ENCODE measurements around the gene SSU72. TPM values are rescaled to one million over a fixed set of nuclear protein-coding genes. Genes with fewer than 3 reads are reported as not detected.
"Not testable (repeated sequence)": the region's sequence is repeated elsewhere in the genome, so short reads cannot be mapped to it uniquely, and the experiment has no call there.

The SSU72 gene
- total RNA-seq, 1 experiment from 2014 or later, result 179 TPM

GRCh38 chr1:1507305-1507704 lies 67.4 kb downstream of the SSU72 start:
- Histone ChIP-seq H3K79me2 (ENCODE audit: insufficient read depth, low read length) (no peaks in the 10 kb centered on the region), H2BK120ac (ENCODE audit: low read depth, low read length, poor library complexity, severe bottlenecking) (no peak overlapping the region), H3K9me3 (ENCODE audit: control insufficient read depth, low read depth, low read length) (no peaks in the 10 kb centered on the region), H3K56ac (ENCODE audit: insufficient read length, low read depth, low read length) (no peak overlapping the region), H2BK15ac (ENCODE audit: low read depth, low read length) (no peak overlapping the region), H3K9ac (ENCODE audit: extremely low read depth, insufficient read length, low read length) (no peak overlapping the region), H2AFZ (ENCODE audit: low read length) (no peak overlapping the region), H4K20me1 (ENCODE audit: control insufficient read depth, insufficient read depth, insufficient read length) (no peaks in the 10 kb centered on the region), H3K27me3 (ENCODE audit: insufficient read depth, low read length) (no peaks in the 10 kb centered on the region), H3K18ac (ENCODE audit: insufficient read length, low read depth, low read length) (no peak overlapping the region), H3K4ac (ENCODE audit: low read depth, low read length) (no peak overlapping the region), H3K79me1 (ENCODE audit: insufficient read depth, low read depth, low read length, poor library complexity, severe bottlenecking) (no peaks in the 10 kb centered on the region), H4K91ac (ENCODE audit: insufficient read length, low read depth, low read length) (no peak overlapping the region), H3K4me2 (ENCODE audit: insufficient read depth, insufficient read length, low read length) (no peak overlapping the region), H2AK5ac (ENCODE audit: insufficient read length, low read length) (no peak overlapping the region), H4K5ac (ENCODE audit: insufficient read length, low read depth, low read length) (no peak overlapping the region), H3T11ph (ENCODE audit: low read length) (no peak overlapping the region), H4K8ac (replicated peaks; ENCODE audit: insufficient read length, low read depth, low read length) (no peak overlapping the region), H3K4me1 (ENCODE audit: insufficient read depth, low read length) (no peaks in the 10 kb centered on the region), H2BK12ac (ENCODE audit: insufficient read length, low read depth, low read length) (no peak overlapping the region), H2BK5ac (ENCODE audit: insufficient read length, low read length) (no peak overlapping the region), H3K23ac (ENCODE audit: insufficient read length, low read depth, low read length) (no peak overlapping the region), H3K23me2 (ENCODE audit: insufficient read length, low read depth, low read length, poor library complexity, severe bottlenecking) (no peaks in the 10 kb centered on the region), H3K14ac (ENCODE audit: insufficient read depth, low read length) (no peak overlapping the region), H2BK20ac (ENCODE audit: low read depth, low read length, poor library complexity, severe bottlenecking) (no peak overlapping the region), H3K27ac (ENCODE audit: insufficient read length, low read depth, low read length) (no peak overlapping the region)
- peaks cover 12 to 17% of the 10 kb centered on the region in 2 experiments for H3K4me1 Mint-ChIP-seq
- no peak for TF ChIP-seq CTCF (conservative IDR thresholded peaks at IDR 0.05)
- no peak overlapping the region for H3K4me3 Mint-ChIP-seq
- no peaks in the 10 kb centered on the region for H3K27me3 Mint-ChIP-seq (ENCODE audit: low read depth)
- WGBS (ENCODE audit: extremely low coverage, insufficient read length, low lambda C conversion rate), result no CpG with 5 or more reads among the region's 4 CpGs
- DNase-seq, result no peak
- no peaks in the 10 kb centered on the region for H3K36me3 Mint-ChIP-seq (ENCODE audit: insufficient read depth in 1 of 3, low read depth in 3 of 3)
- no peak overlapping the region for H3K27ac Mint-ChIP-seq
- no peaks in the 10 kb centered on the region; a peak in 1 of 5 replicates for H3K9me3 Mint-ChIP-seq

- H3K9me3 Mint-ChIP-seq; H2BK15ac ChIP-seq (ENCODE audit: low read depth, low read length); H2BK20ac ChIP-seq (ENCODE audit: low read depth, low read length, poor library complexity, severe bottlenecking); H3K9me3 ChIP-seq (ENCODE audit: control insufficient read depth, low read depth, low read length); H3T11ph ChIP-seq (ENCODE audit: low read length); H4K8ac ChIP-seq (replicated peaks; ENCODE audit: insufficient read length, low read depth, low read length); H3K4me2 ChIP-seq (ENCODE audit: insufficient read depth, insufficient read length, low read length); H3K23me2 ChIP-seq (ENCODE audit: insufficient read length, low read depth, low read length, poor library complexity, severe bottlenecking); H3K9ac ChIP-seq (ENCODE audit: extremely low read depth, insufficient read length, low read length); H2AFZ ChIP-seq (ENCODE audit: low read length); H2BK120ac ChIP-seq (ENCODE audit: low read depth, low read length, poor library complexity, severe bottlenecking); H2AK5ac ChIP-seq (ENCODE audit: insufficient read length, low read length); H3K23ac ChIP-seq (ENCODE audit: insufficient read length, low read depth, low read length); H4K5ac ChIP-seq (ENCODE audit: insufficient read length, low read depth, low read length); H3K56ac ChIP-seq (ENCODE audit: insufficient read length, low read depth, low read length); H3K27me3 ChIP-seq (ENCODE audit: insufficient read depth, low read length); H3K36me3 Mint-ChIP-seq (ENCODE audit: insufficient read depth in 1 of 3, low read depth in 3 of 3); H3K4me1 ChIP-seq (ENCODE audit: insufficient read depth, low read length); H3K27ac ChIP-seq (ENCODE audit: insufficient read length, low read depth, low read length); H4K91ac ChIP-seq (ENCODE audit: insufficient read length, low read depth, low read length); H3K18ac ChIP-seq (ENCODE audit: insufficient read length, low read depth, low read length); H3K14ac ChIP-seq (ENCODE audit: insufficient read depth, low read length); DNase-seq; H3K27me3 Mint-ChIP-seq (ENCODE audit: low read depth); H3K27ac Mint-ChIP-seq; H3K4ac ChIP-seq (ENCODE audit: low read depth, low read length); H3K79me1 ChIP-seq (ENCODE audit: insufficient read depth, low read depth, low read length, poor library complexity, severe bottlenecking); H2BK12ac ChIP-seq (ENCODE audit: insufficient read length, low read depth, low read length); H4K20me1 ChIP-seq (ENCODE audit: control insufficient read depth, insufficient read depth, insufficient read length); H3K79me2 ChIP-seq (ENCODE audit: insufficient read depth, low read length); H2BK5ac ChIP-seq (ENCODE audit: insufficient read length, low read length): not testable (repeated sequence)
- Mint-ChIP-seq H3K4me1 (peaks cover 7 to 12% of the 10 kb centered on the region in 2 experiments), H3K4me3 (peak overlapping the region in 1 of 2 experiments; percentile 62; a peak in 2 of 5 replicates)
- WGBS (ENCODE audit: extremely low coverage, insufficient read length, low lambda C conversion rate), result no CpG with 5 or more reads among the region's 5 CpGs
These were observed 68.9 kb downstream of the SSU72 start for GRCh38 chr1:1505801-1506200.
